Right lung (tissue), 5 donors: ENCODE results near the gene PSMB3. TPM values are rescaled to one million over a fixed set of nuclear protein-coding genes. Genes with fewer than 3 reads are reported as not detected.
"Not testable (repeated sequence)": the region's sequence is repeated elsewhere in the genome, so short reads cannot be mapped to it uniquely, and the experiment has no call there.

Source experiments
- DNase-seq, 2 donors: peaks; one replicate each; pipeline ENCODE4 v3.0.0-alpha.2; 2013
- polyA plus RNA-seq, 5 donors: library from polyadenylated mRNA; unstranded; fragments of 120-200 nt; gene quantifications; one replicate each; pipeline versions ENCODE4 v1.2.1 to v1.2.3, GENCODE V29; 2013; ENCODE audit warnings: inconsistent platforms in 1 of 5, low replicate concordance in 1 of 5; ENCODE audit not compliant: insufficient read length in 5 of 5, insufficient read depth in 1 of 5

Gene PSMB3
- polyA plus RNA-seq, 5 donors: 90.6 to 113 (median 97.3) TPM

DNA sequence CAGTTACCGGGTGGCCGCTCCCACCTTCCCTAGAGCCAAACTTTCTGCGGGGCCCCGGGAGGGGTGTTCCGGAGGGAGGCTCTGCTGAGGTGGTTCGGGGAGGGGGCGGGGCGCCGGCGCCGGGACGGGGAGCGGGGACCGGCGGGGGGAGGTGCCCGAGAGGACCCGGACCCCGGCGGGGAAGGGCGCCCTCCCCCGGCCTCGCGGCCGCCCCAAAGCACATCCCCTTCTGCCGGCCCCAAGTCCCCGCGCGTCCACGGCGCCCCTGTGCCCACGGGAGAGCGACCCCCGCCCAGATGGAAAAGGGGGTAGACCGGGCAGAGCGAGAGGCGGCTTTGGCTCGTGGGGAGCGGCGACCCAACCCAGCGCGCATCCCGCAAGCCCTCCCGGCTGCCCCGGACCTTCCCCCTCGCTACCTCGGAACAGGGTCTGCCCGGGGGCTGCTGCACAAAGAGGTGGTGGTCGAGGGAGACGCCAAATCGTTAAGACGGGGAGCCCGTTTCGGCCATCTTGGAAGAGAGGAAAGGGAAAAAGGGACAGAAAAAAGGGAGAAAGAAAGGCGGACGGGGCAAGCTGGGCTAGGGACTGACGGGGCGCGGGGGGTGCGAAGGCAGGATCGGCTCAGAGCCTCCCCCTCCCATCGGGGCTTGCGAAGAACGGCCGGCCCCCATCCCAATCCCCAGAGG lies 4.9 kb upstream of the PSMB3 start:
- DNase-seq: peak in 1 of 2 donors; percentile 54

DNA sequence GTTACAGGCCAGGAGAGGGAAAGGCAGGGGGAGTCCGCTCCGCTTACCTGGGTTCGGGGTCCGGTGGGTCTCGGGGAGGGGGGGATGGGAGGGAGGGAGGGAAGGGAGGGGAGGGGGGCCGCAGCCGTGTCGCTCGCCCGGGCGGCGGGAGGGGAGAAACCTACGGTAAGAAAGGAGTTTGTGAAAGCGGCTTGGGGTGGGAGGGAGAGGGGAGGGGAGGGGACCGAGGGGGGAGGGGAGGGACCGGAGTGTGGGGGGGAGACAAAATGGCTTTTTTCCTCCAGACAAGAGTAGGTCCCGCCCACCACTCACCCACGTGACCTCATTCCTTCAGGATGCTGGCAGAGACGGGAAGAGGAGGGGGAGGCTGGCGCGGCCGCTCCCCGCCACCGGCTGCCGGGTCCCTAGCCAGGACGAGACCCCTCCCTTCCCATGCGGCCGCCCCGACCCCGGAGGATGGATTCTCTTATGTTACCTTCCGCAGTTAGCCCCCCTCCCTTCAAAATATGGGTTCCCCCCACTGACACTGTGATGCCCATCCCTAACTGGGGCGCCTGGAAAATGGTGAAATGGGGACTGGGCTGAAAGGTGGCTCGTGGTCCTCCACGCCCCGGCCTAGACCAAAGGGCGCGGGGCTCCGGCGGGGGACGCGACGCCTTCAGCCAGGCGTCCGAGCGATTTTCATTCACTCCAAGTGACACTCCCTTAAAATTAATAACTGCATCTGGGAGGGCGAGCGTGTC lies 4.2 kb upstream of the PSMB3 start, which contains the start of gene PCGF2:
Gene PCGF2, minus strand, starts transcription at position 188 of the 743 bp plus-strand sequence. CDS start 7,934 bp downstream, outside the sequence.
- DNase-seq: peak; percentile 89 to 90

DNA sequence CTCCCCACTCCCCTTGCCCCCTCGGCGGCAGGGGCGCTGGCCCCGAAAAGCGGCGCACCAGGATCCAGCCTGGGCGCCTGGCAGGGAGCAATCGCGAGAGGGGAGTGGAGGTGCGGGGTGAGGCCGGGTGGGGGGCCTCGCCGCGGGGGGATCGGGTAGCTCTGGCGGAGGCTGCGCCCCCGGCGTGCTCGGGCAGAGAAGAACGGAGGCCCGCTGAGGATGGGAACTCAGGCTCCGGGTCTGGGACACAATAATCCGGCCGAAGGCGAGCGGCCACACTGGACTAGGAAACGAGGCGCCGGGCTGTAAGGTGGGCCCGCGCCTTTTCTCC lies 3.7 kb upstream of the PSMB3 start:
- no peak for DNase-seq

DNA sequence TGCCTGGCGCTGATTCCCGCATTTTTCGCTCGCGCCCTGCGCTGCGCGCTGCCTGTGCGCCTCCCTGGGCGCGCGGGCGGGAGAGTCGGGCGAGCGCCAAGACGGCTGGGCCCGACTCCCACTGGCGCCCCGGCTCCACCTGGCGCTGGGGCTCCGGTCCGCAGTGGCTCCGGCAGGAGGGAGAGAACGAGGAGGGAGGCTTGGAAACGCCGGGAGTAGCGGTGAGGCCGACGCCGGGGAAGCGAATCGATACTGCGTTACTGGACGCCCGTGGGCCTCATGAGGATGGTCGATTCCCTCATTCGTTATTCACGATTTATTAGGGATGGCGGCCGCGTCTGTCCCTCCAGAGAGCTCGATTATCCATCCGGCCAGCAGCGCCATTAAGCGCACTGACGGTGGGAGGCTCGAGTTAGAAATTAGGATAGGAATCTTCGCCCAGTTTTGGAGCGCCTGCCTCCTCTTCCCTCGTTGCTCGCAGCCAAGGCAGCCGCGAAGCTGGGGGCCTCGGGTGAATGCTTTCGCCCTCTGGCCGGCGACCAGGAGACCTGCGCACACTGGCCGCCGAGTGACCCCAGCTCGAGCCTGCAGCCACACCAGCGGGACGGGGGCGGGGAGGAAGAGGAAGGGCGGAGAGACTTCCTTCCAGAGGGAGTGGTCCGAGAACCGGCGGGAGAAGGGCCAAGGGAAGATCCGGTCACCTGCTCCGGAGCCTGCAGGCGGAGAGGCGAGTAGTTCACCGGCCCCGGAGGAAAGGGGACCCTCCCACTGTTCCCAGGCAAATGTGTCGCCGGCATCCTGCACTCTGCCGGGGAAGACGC lies 3.1 kb upstream of the PSMB3 start:
- peak; percentile 64 to 65 for DNase-seq

DNA sequence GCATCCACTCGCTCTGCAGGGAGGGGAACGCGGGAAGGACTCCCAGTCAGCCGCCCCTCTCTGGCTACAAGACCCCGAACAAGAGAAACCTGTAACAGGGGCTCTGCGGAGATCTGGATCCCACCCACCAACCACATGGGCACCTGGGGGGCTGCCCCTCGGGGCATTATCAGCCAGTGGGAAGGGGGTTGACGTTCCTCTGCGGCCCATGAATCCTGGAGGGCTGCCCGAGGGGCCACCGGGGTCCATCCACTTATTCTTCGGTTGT lies 2.6 kb upstream of the PSMB3 start:
- no peak for DNase-seq

DNA sequence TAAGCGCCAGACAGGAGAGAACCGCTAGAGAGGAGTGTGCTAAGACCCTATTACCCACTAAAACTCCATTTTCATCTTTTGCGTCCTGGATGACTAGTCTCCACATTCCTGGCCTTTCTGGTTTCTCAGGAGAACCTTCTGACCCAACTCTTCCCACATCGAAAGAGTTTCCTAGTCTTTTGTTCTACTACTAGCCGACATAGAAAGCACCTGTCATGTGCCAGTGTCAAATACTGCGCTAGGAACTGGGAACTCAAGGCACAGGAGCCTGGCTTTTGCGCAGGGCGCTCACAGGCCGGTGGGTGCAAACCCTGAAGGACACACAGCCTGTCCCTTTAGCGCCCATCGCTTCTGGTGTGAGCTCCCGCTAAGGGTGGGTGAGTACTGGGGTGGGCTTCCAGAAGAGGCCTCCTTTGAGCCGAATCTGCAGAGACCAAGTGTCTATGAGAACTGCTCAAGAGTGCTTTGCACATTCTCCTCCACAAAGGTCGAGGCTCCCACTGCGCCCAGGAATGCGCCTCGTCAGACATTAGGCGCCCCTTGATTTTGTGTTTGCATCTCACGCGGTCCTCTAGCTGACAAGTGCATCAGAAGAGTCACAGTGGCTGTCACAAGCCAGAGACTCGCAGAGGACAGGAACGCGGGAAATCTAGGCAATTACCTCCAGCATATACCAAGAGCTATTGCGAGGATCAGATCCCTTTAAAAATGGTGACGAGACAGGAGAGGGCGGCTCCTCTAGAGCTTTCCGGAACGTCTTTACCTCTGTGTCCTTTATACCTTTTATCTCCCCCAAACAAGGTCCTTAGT lies 2.0 kb upstream of the PSMB3 start:
- no peak for DNase-seq

DNA sequence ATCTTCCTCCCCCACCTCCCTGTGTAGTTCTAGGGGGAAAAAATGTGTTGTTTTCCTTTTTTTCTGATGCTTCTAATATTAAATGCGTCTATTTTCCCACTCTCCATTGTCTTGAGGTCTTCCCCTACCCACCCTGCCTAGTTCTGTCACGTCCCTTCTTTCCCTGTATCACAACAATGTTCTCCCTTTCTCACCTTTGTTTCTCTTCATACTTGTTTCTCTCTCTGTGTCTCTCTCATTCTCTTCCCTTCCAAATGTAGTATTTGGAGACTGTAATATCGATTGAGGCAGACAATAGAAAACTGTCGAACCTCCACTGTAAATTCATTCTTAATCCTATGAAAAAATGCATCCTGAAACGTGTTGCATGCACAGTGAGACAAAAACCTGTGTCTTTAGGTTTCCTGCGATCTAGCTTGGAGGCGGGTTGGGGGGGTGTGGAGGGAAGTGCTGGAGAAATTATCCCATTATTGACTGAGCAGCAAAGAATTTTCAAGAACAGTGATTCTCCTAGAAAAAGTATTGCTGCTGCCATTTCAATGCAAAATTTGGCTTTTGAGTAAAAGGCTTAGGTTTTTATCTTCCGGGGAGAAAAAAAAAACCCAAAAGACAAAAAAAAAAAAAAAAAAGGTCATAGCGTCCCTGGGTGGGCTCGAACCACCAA lies 1.3 kb upstream of the PSMB3 start:
- no peak for DNase-seq

DNA sequence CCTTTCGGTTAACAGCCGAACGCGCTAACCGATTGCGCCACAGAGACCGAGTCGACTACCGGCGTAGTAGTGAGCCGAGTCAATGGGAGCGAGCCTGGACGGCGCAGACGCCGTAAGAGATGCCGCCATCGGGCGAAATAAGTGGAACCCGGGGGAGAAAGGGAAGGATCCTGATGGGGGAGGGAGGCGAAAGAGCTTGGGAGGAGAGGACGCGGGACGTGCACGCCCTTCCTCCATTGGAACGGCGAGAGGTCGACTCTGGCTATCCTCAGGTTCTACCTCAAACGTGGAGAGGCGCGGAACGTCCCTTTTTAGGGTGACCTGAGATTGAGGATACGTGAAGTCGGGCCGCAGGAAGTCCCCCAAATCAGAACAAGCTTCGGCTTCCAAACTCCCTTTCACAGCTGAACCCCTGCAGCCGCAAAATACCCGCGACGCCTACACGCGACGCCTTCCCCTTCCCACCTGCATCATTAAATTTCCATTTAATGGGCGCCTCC lies 683 bp upstream of the PSMB3 start:
- peak; percentile 82 to 88 for DNase-seq

DNA sequence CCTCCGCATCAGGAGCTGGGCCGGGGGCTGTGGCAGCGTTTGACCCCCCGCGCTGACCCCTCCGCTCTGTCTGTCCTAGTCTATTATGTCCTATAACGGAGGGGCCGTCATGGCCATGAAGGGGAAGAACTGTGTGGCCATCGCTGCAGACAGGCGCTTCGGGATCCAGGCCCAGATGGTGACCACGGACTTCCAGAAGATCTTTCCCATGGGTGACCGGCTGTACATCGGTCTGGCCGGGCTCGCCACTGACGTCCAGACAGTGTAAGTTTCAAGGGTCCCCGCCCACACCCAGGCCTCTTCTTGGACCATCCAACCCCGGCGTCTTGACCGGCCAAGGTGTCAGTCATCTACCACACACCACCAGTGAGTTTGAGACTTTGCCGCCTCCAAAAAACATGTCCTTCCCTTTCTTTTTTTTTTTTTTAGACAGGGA lies 548 bp downstream of the PSMB3 start:
- no peak for DNase-seq

DNA sequence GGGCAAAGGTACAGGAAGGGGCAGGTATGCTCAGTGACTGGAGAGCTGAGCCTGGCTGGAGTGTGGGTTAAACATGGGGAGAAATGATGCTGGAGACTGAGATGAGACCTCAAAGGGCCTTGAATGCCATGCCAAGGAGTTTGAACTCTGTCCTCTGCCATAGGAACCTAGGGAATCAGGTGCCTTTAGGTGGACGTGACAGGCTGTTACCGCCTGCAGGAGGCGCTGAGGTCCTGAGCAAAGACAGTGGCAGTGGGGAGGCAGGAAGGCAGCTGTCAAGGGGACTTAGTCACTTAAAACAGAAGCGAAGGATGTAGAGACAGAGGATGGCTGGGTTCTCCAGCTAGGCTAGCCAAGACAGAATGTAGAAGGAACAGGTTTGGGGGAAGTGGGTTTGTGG lies 9.1 kb downstream of the PSMB3 start:
- no peak for DNase-seq

DNA sequence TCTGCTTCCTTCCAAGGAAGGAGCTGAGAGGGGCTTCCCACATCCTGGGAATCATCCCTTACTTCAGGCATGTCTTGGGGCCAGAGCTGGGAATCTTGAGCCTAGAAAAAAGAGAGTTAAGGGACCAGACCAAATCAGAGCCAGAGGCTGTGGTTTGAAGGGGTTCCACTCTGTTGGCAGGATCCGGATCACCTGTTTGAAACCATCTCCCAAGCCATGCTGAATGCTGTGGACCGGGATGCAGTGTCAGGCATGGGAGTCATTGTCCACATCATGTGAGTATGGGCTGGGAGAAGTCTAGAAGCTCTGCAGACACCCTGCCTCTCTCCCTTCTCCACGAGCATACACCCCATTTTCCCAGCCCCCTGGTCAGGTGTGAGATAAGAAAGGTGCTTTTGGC lies 9.7 kb downstream of the PSMB3 start:
- no peak for DNase-seq

DNA sequence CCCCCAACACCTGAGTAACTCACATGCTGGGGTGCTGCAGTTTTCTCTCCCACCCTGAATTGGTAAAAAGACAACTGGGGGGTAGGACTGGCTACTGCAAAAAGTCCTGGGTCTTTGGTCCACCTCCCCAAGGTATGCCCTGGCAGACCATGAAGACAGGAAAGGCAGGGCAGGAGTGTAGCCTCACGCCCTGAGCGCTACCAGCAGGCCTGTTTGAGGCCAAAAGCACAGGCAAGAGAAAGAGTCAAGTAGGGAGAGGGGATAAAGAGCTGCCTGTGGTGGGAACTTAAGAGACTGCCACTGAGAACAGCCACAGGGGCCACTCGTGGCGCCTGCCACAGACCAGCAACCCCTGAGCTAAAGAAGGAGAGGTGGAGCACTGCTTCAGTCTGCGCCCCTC lies 13.8 kb downstream of the PSMB3 start:
- DNase-seq: no peak

DNA sequence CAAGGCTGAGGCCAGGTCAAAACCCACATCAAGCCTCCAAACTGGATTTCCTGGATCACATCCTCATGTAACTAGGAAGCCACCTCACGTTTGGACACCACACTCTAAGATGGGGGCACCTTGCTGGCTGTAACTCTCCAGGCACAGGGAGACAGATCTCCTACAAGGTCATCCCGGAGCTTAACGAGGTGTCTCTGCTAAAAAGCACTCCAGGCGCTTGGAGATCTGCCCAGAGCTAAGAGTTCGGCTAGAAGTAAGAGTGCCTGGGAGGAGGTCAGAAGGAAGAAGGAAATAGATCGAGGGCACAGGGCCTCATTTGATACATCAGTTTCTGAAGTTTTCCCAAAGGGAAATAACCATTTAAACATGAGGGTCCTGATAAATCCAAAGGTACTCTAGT lies 15.9 kb downstream of the PSMB3 start:
- no peak for DNase-seq

DNA sequence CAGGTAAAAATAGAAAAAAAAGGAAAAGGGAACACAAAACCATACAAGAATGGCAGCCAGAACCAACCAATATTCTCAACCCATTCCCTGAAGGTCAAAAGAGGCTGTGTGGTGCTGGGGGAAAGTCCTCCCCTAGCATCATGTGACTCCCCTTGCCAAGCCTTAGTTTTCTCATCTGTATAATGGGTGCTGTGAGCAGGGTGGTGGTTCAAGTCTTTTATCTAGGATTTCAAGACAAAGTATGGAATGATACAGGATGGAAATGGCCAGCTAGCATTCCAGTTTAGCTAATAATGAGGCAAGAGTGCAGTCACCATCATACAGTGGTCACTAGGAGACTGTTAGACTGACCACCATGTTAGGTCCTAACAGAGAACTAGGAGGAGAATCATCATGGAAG lies 20.7 kb downstream of the PSMB3 start:
- no peak for DNase-seq

DNA sequence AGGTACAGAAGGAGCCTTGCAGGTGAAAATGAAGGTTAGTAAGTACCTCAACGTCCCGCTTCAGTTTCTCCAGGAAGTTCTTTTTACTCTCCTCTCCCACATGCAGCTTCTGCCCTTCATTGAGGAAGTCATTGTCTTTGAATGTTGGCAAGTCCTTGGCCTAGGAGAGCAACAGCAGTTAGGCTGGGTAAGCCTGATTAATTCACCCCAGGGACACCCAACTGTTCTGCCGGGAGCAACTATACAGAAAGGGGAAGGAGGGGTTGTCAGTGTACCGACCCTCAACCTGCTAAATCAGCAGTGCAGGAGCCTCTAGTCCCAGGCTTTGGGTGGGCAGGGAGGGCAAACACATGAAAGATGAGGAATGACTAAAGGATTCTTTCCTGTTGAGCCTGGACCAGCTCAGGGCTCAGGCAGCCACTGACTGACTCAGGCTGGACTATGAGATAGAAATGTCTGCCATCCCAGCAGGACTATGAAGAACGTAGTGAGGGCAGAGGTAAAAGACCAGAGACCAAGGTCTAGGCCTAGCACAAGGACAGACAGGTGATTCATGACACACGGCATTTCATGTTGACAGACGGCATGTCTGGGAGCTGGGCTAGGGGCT lies 25.2 kb downstream of the PSMB3 start:
- DNase-seq: no peak

DNA sequence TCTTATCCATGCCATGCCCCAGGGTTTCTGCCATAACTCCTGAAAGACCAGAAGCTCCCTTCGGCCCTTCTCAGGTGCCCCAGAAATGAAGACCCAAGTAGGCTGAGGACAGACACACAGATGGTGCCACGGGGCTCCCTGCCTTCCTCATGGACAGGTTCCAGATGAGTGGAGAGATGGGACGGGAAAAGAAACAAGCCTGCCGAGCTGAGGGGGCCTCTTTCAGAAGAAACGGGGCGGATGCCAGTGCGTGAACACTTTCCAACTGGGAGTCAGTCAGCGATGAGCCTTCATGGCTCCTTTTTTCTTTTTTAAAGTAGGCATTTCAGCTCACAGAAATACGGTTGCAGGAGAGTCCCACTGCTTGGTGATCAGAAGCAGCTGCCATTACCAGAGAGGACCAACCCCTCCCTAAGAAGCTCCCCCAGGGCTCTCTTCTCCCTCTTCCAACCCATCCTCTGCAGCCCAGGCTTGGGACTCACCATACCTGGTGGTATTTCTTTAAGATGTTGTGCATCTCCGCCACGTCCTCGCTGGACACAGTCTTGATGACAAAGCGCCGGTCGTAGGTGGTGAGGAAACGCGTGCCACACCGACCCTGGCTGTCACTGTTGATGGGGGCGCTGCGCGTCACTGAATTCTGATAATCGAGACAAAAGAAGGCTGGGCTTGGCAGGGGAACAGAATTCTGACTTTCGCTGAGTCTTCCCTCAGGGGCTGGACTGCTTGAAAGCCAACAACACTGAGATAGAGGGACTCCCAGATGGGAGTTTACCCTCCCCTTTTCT lies 27.6 kb downstream of the PSMB3 start:
- DNase-seq: no peak

DNA sequence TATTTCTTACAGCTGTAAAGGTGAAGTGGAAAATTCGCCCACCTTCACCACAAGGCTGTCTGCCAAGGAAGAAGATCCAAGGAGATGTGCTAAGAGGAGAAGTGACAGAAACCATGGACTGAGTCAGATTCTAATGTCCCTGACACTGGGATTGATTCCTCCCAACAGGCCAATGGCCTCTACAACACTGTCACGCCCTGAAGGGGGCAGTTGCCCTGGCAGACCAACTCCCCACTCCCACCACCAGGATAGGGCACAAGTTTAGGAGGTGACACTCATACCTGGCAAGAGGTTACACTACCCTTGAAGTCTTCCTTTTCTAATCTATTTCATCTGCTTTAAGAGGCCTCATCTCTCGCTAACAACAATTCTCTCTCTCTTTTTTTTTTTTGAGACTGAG lies 30.7 kb downstream of the PSMB3 start:
- DNase-seq: no peak

DNA sequence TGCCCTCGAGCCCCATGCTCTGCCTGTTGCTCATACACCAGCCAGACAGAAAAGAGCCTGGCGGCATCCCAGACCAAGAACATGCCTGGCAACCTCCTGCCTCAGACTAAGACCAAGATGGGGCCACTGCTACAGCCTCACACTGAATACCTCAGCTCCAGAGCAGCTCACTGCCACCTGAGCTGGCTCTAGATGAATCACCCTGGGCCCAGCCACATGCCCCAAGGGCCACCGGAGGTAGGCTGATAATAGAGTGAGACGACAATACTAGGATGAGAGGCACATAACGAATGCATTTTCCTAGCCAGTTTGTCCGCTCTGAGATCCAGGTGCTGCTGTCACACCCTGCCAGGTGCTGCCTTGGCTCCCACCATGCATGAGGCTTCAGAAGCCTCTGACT lies 33.8 kb downstream of the PSMB3 start:
- no peak for DNase-seq

DNA sequence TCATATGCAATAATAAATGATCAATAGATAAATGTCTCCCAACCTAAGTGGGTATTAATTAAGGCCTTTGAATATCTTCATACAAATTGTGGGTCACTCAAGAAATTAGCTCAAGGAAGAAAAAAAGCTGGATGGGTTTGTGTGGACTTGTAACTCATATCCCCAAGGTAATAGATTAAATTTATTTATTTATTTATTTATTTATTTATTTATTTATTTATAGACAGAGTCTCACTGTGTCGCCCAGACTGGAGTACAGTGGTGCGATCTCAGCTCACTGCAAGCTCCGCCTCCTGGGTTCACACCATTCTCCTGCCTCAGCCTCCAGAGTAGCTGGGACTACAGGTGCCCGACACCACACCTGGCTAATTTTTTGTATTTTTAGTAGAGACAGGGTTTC lies 35.5 kb downstream of the PSMB3 start:
- DNase-seq: not testable (repeated sequence)

DNA sequence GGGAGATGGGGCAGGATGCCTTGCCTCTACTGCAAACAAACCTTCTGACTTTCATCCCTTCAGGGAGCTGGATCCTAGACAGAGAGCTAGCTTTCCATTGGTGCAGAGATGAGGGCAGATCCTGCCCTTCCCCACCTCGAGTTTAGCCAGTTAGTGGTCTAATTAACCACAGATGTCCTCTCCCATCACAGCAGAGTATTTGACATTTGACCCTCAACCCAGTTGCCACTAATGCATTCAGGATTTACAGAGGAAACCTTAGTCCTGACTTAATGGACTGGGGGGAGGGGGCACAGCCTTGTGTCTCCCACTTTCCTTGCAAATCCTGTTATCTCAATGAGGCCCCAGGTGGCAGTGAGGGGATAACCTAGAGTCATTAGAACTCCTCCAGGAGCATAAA lies 36.6 kb downstream of the PSMB3 start:
- DNase-seq: no peak
